Astrocyte of the cerebellum (primary cell): ENCODE results near the gene USP32.

Source experiments
- DNase-seq: peaks from one replicate; pipeline ENCODE4 v3.0.0-alpha.2; 2011; ENCODE audit warnings: low read depth
- H3K4me3 ChIP-seq: 2 replicates; pipeline ENCODE4 v1.5.1; 2011; ENCODE audit warnings: mild to moderate bottlenecking, low read depth, low read length, moderate library complexity
- in situ Hi-C: cut with HindIII; loops from 2 replicates; pipeline ENCODE4 v1.10.0; 2017; ENCODE audit warnings: low sequenced_read_pairs
- TF ChIP-seq, protein P1 (sequence below): IDR thresholded peaks from 2 replicates; pipeline ENCODE4 v1.5.1; 2012; ENCODE audit warnings: low read length, low read depth, moderate library complexity, mild to moderate bottlenecking; ENCODE audit errors: missing control alignments

Gene USP32

DNA sequence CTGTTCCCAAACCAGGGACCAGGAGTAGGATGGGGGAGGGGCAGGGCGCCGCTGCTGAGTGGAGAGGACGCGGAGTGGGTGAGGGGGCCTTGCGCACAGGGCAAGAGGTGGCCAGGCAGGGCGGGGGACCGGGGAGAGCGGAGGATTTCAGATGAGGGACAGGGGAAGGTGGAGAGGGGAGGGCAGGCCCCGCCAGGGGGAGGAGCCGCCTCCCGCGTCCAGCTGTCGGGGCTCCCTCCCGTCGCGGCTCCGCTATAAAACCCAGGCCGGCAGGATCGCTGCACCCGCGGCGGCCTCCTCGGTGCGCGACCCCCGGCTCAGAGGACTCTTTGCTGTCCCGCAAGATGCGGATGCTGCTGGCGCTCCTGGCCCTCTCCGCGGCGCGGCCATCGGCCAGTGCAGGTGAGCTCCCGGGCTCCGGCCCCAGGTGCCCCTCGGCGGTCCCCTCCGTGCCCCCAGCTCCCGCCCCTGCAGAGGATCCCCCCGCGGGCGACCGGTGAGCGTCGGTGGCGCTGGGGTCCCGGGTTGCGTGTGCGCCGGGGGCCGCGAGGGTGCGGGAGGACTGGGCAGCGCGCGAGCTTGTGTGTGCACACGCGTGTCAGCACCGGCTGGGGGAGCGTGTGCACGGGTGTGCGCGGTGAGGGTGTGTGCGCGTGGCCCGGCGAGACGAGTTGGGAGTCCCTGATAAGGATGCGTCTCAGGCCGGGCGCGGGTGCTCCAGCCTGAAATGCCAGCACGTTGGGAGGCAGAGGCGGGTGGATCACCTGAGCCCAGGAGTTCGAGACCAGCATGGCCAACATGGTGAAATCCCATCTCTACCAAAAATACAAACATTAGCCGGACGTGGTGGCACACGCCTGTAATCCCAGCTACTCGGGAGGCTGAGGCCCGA lies 242.0 kb downstream of the USP32 start, which contains the start of gene CA4:
CA4 (plus strand) TSS at position 283 of the 892 bp plus-strand sequence; CDS start at position 345, 62 bp downstream.
- H3K4me3 ChIP-seq = no peak within 1 kb of the TSS
- in situ Hi-C loops = no loop called here

GRCh38 chr17:60148373-60148772 lies 243.6 kb downstream of the USP32 start:
- in situ Hi-C loops = no loop called here
- H3K4me3 ChIP-seq = no peak overlapping the region
- DNase-seq = no peak
- TF ChIP-seq, protein P1, sequence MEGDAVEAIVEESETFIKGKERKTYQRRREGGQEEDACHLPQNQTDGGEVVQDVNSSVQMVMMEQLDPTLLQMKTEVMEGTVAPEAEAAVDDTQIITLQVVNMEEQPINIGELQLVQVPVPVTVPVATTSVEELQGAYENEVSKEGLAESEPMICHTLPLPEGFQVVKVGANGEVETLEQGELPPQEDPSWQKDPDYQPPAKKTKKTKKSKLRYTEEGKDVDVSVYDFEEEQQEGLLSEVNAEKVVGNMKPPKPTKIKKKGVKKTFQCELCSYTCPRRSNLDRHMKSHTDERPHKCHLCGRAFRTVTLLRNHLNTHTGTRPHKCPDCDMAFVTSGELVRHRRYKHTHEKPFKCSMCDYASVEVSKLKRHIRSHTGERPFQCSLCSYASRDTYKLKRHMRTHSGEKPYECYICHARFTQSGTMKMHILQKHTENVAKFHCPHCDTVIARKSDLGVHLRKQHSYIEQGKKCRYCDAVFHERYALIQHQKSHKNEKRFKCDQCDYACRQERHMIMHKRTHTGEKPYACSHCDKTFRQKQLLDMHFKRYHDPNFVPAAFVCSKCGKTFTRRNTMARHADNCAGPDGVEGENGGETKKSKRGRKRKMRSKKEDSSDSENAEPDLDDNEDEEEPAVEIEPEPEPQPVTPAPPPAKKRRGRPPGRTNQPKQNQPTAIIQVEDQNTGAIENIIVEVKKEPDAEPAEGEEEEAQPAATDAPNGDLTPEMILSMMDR = no peak

More for the DNA sequence above, 242.0 kb downstream of the USP32 start, which contains the start of gene CA4:
- no peak for DNase-seq
- TF ChIP-seq, protein P1 = no peak

GRCh38 chr17:60147553-60148223 lies 244.2 kb downstream of the USP32 start:
- no peak for DNase-seq
- TF ChIP-seq, protein P1 = no peak
- in situ Hi-C loops = no loop called here

DNA sequence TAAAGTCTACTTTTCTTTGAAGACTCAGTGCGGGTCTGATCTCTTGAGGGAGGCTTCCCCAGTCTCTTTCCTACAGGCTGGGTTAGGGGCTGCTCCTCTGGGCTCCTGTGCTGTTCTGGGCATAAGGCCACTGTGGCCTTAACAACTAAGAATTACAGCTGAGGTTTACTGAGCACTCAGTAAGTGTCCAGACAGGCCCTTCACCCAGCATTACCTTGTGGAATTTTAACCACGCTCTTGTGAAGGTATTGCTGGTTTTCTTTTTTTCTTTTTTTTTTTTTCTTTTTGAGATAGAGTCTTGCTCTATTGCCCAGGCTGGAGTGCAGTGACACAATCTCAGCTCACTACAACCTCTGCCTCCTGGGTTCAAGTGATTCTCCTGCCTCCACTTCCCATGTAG lies 245.7 kb downstream of the USP32 start:
- in situ Hi-C loops = no loop called here
- no peak overlapping the region for H3K4me3 ChIP-seq
- no peak for DNase-seq
- TF ChIP-seq, protein P1 = no peak

More at GRCh38 chr17:60147553-60148223, 244.2 kb downstream of the USP32 start:
- H3K4me3 ChIP-seq = no peak overlapping the region

DNA sequence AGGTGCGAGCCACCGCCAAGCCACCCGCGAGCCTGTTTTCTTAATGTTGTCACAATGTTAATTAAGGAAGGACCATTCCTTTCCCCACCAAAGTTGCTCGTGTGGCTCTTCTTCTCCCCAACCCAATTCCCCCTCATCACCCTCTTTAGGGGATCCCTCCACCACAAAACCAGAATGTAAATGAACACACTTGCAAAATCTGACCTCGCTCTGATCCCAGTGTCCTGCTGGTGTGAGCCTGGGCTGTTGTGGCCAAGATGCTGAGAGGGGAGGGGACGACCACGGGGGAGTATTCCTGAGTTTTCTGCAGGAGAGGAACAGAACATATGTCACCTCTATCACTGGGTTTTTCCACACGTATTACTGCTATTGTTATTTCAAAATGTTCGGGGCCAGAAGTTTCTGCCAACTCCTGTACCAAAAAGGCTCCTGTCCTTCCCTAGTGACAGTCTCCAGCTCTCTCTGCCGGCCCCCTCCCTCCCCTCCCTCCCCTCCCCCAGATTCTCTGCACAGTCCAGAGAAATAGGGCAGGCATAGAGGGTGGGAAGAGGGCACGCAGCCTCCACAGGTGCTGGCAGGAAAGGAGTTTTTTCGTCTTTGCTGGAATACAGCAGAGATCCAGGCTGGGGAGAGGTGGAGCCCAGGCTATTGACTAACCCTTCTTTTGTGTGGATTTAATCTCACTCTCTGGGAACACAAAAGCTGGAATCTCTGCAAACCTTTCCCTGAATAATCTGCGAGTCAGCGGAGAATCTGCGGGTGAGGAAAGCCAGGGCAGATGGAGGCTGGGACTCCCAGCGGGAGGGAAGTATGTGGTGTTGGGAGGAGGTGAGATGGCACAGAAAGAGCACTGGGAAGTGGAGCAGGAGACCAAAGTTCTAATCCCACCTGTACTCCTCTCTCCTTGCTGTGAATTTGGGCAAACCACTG lies 246.7 kb downstream of the USP32 start:
- TF ChIP-seq, protein P1 = no peak
- in situ Hi-C loops = no loop called here
- no peak for DNase-seq
- no peak overlapping the region for H3K4me3 ChIP-seq
